Cerebellar cortex (tissue), 1 donor: ENCODE results near the gene BTG3.

Experiments
- DNase-seq: peaks from one replicate; pipeline ENCODE4 v3.0.0-alpha.2; 2015; ENCODE audit warnings: low spot score

BTG3 gene

GRCh38 chr21:17585875-17586450, 26.7 kb downstream of the BTG3 start:
- DNase-seq, result peak; percentile 59

GRCh38 chr21:17583898-17584297, 28.8 kb downstream of the BTG3 start:
- DNase-seq, result no peak

GRCh38 chr21:17580319-17580718, 32.4 kb downstream of the BTG3 start:
- DNase-seq, result no peak

- DNase-seq, result no peak
Observed at GRCh38 chr21:17578876-17579275, 33.8 kb downstream of the BTG3 start.

- no peak for DNase-seq
Observed at GRCh38 chr21:17578162-17578561, 34.5 kb downstream of the BTG3 start.

GRCh38 chr21:17577701-17578100, 35.0 kb downstream of the BTG3 start:
- DNase-seq, result no peak

- DNase-seq, result no peak
Observed at GRCh38 chr21:17576080-17576835, 36.4 kb downstream of the BTG3 start.

GRCh38 chr21:17575076-17575475, 37.6 kb downstream of the BTG3 start:
- no peak for DNase-seq

- no peak for DNase-seq
Observed at GRCh38 chr21:17572431-17572830, 40.3 kb downstream of the BTG3 start.

GRCh38 chr21:17570786-17571185, 41.9 kb downstream of the BTG3 start:
- no peak for DNase-seq

GRCh38 chr21:17560377-17561025, 52.2 kb downstream of the BTG3 start:
- DNase-seq, result no peak

- DNase-seq, result peak; percentile 23
Observed at GRCh38 chr21:17554679-17555465, 57.8 kb downstream of the BTG3 start.

GRCh38 chr21:17554120-17554519, 58.6 kb downstream of the BTG3 start:
- no peak for DNase-seq

GRCh38 chr21:17552410-17552809, 60.3 kb downstream of the BTG3 start:
- no peak for DNase-seq

GRCh38 chr21:17550671-17551308, 61.9 kb downstream of the BTG3 start:
- DNase-seq, result no peak

GRCh38 chr21:17548262-17548661, 64.4 kb downstream of the BTG3 start:
- DNase-seq, result no peak

- DNase-seq, result no peak
Observed at GRCh38 chr21:17545007-17545406, 67.7 kb downstream of the BTG3 start.
